Measurements from ENCODE around the gene ATOH7. TPM values are rescaled to one million over a fixed set of nuclear protein-coding genes. Genes with fewer than 3 reads are reported as not detected.
"Not testable (repeated sequence)": the region's sequence is repeated elsewhere in the genome, so short reads cannot be mapped to it uniquely, and the experiment has no call there.

ATOH7 gene
- not detected for total RNA-seq
- not detected for polyA plus RNA-seq

DNA sequence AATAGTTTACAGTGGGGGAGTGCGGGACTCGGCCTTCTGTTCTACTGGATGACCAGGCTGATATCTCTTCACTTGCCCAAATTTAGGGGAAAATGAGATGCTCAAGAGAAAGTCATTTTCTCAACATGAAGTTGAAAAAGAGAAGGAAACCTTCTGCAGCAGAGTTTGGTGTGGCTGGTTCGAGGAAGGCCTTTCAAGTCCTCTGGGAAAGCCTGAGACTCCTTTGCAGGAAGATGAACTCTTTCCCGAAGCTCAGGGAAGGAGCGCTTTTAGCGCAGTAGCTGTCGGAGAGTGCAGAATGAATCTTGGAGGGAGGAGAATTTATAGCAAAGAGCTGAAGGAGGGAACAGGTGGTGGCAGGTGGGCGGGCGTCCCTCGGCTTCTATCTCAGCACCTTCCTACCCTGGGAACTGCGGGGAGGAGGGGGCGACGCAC, at the start of gene ATOH7:
Gene ATOH7, minus strand, starts transcription at position 297 of the 435 bp plus-strand sequence. CDS start 436 bp downstream, outside the sequence.
- ChIA-PET POLR2A (no interaction called here), CTCF (no interaction called here)
- peaks cover 30 to 57% of the 10 kb centered on the region in 2 donors for H3K27me3 Mint-ChIP-seq
- Histone ChIP-seq H3K27ac (ENCODE audit: low read depth, low read length) (no peak within 1 kb of the TSS), H3K4me3 (ENCODE audit: low read length) (peak within 1 kb of the TSS; percentile 51), H3K4me1 (ENCODE audit: insufficient read depth, low read length) (no peaks in the 10 kb centered on the region), H3K9me3 (ENCODE audit: low read length) (no peaks in the 10 kb centered on the region), H3K36me3 (ENCODE audit: insufficient read depth, low read length) (no peaks in the 10 kb centered on the region), H3K27me3 (ENCODE audit: insufficient read depth, low read length, poor library complexity, severe bottlenecking) (peaks cover 21% of the 10 kb centered on the region)
- H3K27ac Mint-ChIP-seq, result peak within 1 kb of the TSS in 1 of 8 donors; percentile 7
- DNase-seq, result no peak
- H3K9me3 Mint-ChIP-seq, result no peaks in the 10 kb centered on the region
- peak within 1 kb of the TSS; percentile 38 to 77 (median 70) for H3K4me3 Mint-ChIP-seq
- peaks cover 5 to 13% (median 5%) of the 10 kb centered on the region in 3 donors for H3K4me1 Mint-ChIP-seq
- H3K36me3 Mint-ChIP-seq, result no peaks in the 10 kb centered on the region

DNA sequence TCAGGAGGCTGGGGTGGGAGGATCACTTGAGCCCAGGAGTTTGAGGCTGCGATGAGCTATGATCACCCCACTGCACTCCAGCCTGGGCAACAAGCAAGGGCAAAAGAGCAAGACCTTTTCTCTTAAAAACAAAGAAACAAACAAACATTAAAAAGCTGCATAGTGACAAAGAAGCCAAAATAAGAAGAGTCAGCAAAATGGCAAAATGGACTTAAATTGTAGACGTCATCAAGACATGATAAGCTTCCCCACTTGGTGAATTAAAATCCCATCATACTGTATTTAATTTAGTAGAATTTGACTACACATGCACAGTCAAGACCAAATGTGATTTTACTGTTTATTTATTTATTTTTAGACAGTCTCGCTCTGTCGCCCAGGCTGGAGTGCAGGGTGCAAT, 48.8 kb upstream of the ATOH7 start:
- no peaks in the 10 kb centered on the region for H3K27me3 Mint-ChIP-seq
- CTCF ChIA-PET, result no interaction called here
- H3K4me1 ChIP-seq (ENCODE audit: insufficient read depth, low read length), result no peaks in the 10 kb centered on the region
- H3K27ac Mint-ChIP-seq, result no peak overlapping the region
- no peak overlapping the region for H3K4me3 ChIP-seq (ENCODE audit: low read length)
- POLR2A ChIA-PET, result no interaction called here
- H3K27ac ChIP-seq (ENCODE audit: low read depth, low read length), result no peak overlapping the region
- H3K9me3 ChIP-seq (ENCODE audit: low read length), result no peaks in the 10 kb centered on the region
- no peaks in the 10 kb centered on the region for H3K36me3 ChIP-seq (ENCODE audit: insufficient read depth, low read length)
- H3K4me3 Mint-ChIP-seq, result no peak overlapping the region
- H3K36me3 Mint-ChIP-seq, result peaks cover 0 to 21% (median 0%) of the 10 kb centered on the region in 3 donors
- H3K9me3 Mint-ChIP-seq, result peaks cover 4 to 21% (median 18%) of the 10 kb centered on the region in 5 donors
- H3K27me3 ChIP-seq (ENCODE audit: insufficient read depth, low read length, poor library complexity, severe bottlenecking), result no peaks in the 10 kb centered on the region
- no peaks in the 10 kb centered on the region for H3K4me1 Mint-ChIP-seq
- DNase-seq, result no peak

DNA sequence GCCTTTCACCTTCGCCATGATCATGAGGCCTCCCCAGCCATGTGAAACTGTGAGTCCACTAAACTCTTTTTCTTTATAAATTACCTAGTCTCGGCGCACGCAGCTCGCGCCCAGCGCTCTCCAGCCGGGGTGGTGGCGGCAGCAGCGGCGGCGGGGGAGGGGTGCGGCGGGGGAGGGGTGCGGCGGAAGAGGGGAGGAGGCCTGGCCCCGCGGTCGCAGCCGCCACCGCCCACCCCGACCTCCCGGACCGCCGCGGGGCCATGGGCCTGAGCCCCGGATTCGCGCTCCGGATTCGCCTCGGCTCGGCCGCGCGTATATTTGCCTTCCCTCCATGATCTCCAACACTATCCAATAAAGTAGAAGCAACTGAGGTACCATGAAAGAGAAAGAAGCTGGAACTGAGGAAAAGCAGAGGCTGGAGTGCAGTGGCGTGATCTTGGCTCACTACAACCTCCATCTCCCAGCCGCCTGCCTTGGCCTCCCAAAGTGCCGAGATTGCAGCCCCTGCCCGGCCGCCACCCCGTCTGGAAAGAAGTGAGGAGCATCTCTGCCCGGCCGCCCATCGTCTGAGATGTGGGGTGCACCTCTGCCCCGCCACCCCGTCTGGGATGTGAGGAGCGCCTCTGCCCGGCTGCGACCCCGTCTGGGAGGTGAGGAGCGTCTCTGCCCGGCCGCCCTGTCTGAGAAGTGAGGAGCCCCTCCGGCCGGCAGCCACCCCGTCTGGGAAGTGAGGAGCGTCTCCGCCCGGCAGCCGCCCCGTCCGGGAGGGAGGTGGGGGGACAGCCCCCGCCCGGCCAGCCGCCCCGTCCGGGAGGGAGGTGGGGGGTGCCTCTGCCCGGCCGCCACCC, 47.2 kb upstream of the ATOH7 start:
- CTCF ChIA-PET; H3K4me3 ChIP-seq (ENCODE audit: low read length); H3K4me1 ChIP-seq (ENCODE audit: insufficient read depth, low read length); H3K36me3 ChIP-seq (ENCODE audit: insufficient read depth, low read length); H3K27ac ChIP-seq (ENCODE audit: low read depth, low read length); DNase-seq; H3K4me3 Mint-ChIP-seq; POLR2A ChIA-PET; H3K27ac Mint-ChIP-seq; H3K27me3 Mint-ChIP-seq; H3K4me1 Mint-ChIP-seq; H3K9me3 ChIP-seq (ENCODE audit: low read length); H3K27me3 ChIP-seq (ENCODE audit: insufficient read depth, low read length, poor library complexity, severe bottlenecking): not testable (repeated sequence)
- Mint-ChIP-seq H3K9me3 (peaks cover 4 to 21% (median 18%) of the 10 kb centered on the region in 5 donors), H3K36me3 (peaks cover 0 to 21% (median 0%) of the 10 kb centered on the region in 3 donors)

DNA sequence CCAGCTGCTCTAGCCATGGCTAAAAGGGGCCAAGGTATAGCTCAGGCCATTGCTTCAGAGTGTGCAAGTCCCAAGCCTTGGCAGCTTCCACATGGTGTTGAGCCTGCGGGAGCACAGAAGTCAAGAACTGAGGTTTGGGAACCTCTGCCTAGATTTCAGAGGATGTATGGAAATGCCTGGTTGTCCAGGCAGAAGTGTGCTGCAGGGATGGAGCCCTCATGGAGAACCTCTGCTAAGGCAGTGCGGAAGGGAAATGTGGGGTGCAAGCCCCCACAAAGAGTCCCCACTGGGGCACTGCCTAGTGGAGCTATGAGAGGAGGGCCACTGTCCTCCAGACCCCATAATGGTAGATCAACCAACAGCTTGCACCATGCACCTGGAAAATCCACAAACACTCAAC, 45.9 kb upstream of the ATOH7 start:
- H3K4me1 ChIP-seq (ENCODE audit: insufficient read depth, low read length); H3K4me3 ChIP-seq (ENCODE audit: low read length); POLR2A ChIA-PET; H3K27ac Mint-ChIP-seq; DNase-seq; H3K27me3 Mint-ChIP-seq; H3K27ac ChIP-seq (ENCODE audit: low read depth, low read length); H3K27me3 ChIP-seq (ENCODE audit: insufficient read depth, low read length, poor library complexity, severe bottlenecking); H3K9me3 ChIP-seq (ENCODE audit: low read length); H3K4me3 Mint-ChIP-seq; H3K4me1 Mint-ChIP-seq; H3K36me3 ChIP-seq (ENCODE audit: insufficient read depth, low read length); CTCF ChIA-PET: not testable (repeated sequence)
- Mint-ChIP-seq H3K9me3 (peaks cover 4 to 21% (median 18%) of the 10 kb centered on the region in 5 donors), H3K36me3 (peaks cover 0 to 21% (median 0%) of the 10 kb centered on the region in 3 donors)

DNA sequence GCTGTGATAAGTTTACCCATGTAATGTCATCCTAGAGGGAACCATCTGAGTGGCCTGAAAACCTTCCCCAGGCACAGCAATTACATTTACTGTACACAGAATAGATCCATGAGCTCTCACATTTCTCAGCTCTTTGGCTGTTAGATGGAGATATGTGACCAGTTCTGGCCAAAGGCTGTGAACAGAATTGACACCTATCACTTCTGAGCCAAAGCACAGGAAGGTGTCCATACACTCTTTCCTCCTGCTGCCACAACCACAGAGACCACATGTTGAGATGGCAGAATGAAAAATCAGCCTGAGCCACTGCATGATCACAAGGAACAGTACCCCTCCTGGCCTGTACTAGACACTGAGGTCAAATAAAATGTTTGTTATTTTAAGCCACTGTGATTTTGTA, 44.3 kb upstream of the ATOH7 start:
- H3K27ac ChIP-seq (ENCODE audit: low read depth, low read length), result no peak overlapping the region
- ChIA-PET POLR2A (no interaction called here), CTCF (no interaction called here)
- H3K4me1 ChIP-seq (ENCODE audit: insufficient read depth, low read length), result no peaks in the 10 kb centered on the region
- H3K27me3 ChIP-seq (ENCODE audit: insufficient read depth, low read length, poor library complexity, severe bottlenecking), result no peaks in the 10 kb centered on the region
- peaks cover 0 to 21% (median 0%) of the 10 kb centered on the region in 3 donors for H3K36me3 Mint-ChIP-seq
- DNase-seq, result no peak
- H3K4me3 ChIP-seq (ENCODE audit: low read length), result no peak overlapping the region
- peaks cover 0 to 8% of the 10 kb centered on the region in 2 donors for H3K27me3 Mint-ChIP-seq
- H3K4me1 Mint-ChIP-seq, result no peaks in the 10 kb centered on the region
- H3K4me3 Mint-ChIP-seq, result no peak overlapping the region
- H3K27ac Mint-ChIP-seq, result peak overlapping the region in 1 of 8 donors; percentile 31
- no peaks in the 10 kb centered on the region for H3K9me3 ChIP-seq (ENCODE audit: low read length)
- H3K36me3 ChIP-seq (ENCODE audit: insufficient read depth, low read length), result no peaks in the 10 kb centered on the region
- peaks cover 4 to 21% (median 18%) of the 10 kb centered on the region in 5 donors for H3K9me3 Mint-ChIP-seq

DNA sequence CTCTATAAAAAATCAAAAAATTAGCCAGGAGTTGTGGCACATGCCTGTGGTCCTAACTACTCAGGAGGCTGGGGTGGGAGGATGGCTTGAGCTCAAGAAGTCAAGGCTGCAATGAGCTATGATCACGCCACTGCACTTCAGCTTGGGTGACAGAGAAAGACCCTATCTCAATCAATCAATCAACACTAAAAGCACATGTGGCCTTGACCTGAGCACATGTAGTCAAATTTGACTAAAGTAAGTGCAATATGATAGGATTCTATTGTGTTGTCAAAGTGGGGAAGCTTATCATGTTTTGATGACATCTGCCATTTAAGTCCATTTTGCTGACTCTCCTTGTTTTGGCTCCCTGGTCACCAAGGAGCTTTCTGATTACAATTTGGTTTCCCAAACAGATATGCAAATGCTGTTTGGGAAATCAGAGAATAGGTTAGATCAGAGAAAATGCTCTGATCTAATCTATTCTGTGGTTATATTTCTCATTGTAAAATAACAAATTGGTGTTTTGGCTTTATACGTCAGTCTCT, 43.8 kb upstream of the ATOH7 start:
- ChIA-PET POLR2A (no interaction called here), CTCF (no interaction called here)
- no peaks in the 10 kb centered on the region for H3K9me3 ChIP-seq (ENCODE audit: low read length)
- peaks cover 0 to 21% (median 0%) of the 10 kb centered on the region in 3 donors for H3K36me3 Mint-ChIP-seq
- no peaks in the 10 kb centered on the region for H3K36me3 ChIP-seq (ENCODE audit: insufficient read depth, low read length)
- no peak overlapping the region for H3K4me3 ChIP-seq (ENCODE audit: low read length)
- H3K27me3 ChIP-seq (ENCODE audit: insufficient read depth, low read length, poor library complexity, severe bottlenecking), result no peaks in the 10 kb centered on the region
- peaks cover 0 to 13% of the 10 kb centered on the region in 2 donors for H3K27me3 Mint-ChIP-seq
- peaks cover 4 to 21% (median 20%) of the 10 kb centered on the region in 5 donors for H3K9me3 Mint-ChIP-seq
- H3K4me1 ChIP-seq (ENCODE audit: insufficient read depth, low read length), result no peaks in the 10 kb centered on the region
- DNase-seq, result no peak
- no peak overlapping the region for H3K27ac Mint-ChIP-seq
- H3K4me1 Mint-ChIP-seq, result no peaks in the 10 kb centered on the region
- H3K4me3 Mint-ChIP-seq, result no peak overlapping the region
- no peak overlapping the region for H3K27ac ChIP-seq (ENCODE audit: low read depth, low read length)

DNA sequence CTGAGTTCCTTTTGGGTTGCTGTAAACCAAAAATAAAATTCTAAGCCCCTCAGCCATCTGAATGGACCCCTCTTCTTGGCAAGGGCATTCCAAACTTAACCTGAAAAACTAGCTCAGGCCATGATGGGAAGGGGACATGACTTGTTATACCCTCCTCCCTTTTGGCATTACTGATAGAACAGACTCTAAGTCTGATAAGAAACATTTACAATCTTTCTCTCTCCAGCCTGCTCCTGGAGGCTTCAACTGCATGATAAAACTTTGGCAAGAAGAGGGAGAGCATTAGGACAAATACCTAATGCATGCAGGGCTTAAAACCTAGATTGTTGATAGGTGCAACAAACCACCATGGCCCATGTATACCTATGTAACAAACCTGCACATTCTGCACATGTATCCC, 40.9 kb upstream of the ATOH7 start:
- Mint-ChIP-seq H3K4me1 (no peaks in the 10 kb centered on the region), H3K36me3 (peaks cover 0 to 16% (median 0%) of the 10 kb centered on the region in 3 donors), H3K27me3 (peaks cover 7 to 18% of the 10 kb centered on the region in 2 donors), H3K9me3 (peaks cover 0 to 13% (median 10%) of the 10 kb centered on the region in 5 donors), H3K27ac (no peak overlapping the region), H3K4me3 (no peak overlapping the region)
- H3K36me3 ChIP-seq (ENCODE audit: insufficient read depth, low read length), result no peaks in the 10 kb centered on the region
- no peak overlapping the region for H3K27ac ChIP-seq (ENCODE audit: low read depth, low read length)
- no peak overlapping the region for H3K4me3 ChIP-seq (ENCODE audit: low read length)
- no peak for DNase-seq
- CTCF ChIA-PET, result no interaction called here
- H3K4me1 ChIP-seq (ENCODE audit: insufficient read depth, low read length), result no peaks in the 10 kb centered on the region
- POLR2A ChIA-PET, result no interaction called here
- H3K9me3 ChIP-seq (ENCODE audit: low read length), result no peaks in the 10 kb centered on the region
- no peaks in the 10 kb centered on the region for H3K27me3 ChIP-seq (ENCODE audit: insufficient read depth, low read length, poor library complexity, severe bottlenecking)

DNA sequence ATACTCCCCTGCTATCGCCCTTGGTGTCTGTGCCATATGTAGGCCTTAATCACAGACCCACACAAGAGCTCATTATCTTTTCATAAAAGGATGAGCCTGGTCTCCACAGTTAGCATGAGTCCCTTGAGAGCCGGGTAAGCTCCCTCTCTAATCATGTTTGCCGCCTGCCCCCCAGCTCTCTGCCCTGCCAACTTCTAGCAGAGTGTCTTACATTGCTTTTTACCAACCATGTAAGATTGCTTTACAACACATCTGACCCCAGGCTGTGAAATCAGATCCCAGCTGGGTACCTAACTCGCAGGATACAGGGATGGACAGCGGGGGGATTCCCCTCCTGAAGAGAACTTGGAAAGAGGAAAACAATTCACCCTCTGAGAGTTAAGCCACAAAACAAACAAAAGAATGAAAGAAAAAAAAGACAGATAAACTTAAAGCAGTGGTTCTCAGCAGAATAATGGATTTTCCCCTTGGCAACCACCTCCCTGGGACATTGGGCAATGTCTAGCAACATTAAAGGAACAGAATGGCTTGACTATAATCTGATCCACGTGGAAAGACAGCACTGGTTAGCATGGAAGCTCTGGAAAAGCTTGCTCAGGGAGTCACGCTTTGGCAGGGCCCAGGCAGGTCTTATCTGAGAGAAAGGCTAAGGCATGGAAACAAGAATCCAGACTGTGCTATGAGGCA, 39.4 kb upstream of the ATOH7 start:
- Histone ChIP-seq H3K27ac (ENCODE audit: low read depth, low read length) (no peak overlapping the region), H3K9me3 (ENCODE audit: low read length) (no peaks in the 10 kb centered on the region), H3K27me3 (ENCODE audit: insufficient read depth, low read length, poor library complexity, severe bottlenecking) (no peaks in the 10 kb centered on the region), H3K4me1 (ENCODE audit: insufficient read depth, low read length) (no peaks in the 10 kb centered on the region), H3K4me3 (ENCODE audit: low read length) (no peak overlapping the region), H3K36me3 (ENCODE audit: insufficient read depth, low read length) (no peaks in the 10 kb centered on the region)
- H3K4me3 Mint-ChIP-seq, result no peak overlapping the region
- H3K4me1 Mint-ChIP-seq, result no peaks in the 10 kb centered on the region
- DNase-seq, result no peak
- peaks cover 7 to 24% of the 10 kb centered on the region in 2 donors for H3K27me3 Mint-ChIP-seq
- POLR2A ChIA-PET, result no interaction called here
- peak overlapping the region in 1 of 8 donors; percentile 47 for H3K27ac Mint-ChIP-seq
- H3K36me3 Mint-ChIP-seq, result peaks cover 0 to 10% (median 0%) of the 10 kb centered on the region in 3 donors
- CTCF ChIA-PET, result no interaction called here
- peaks cover 0 to 4% (median 1%) of the 10 kb centered on the region in 5 donors for H3K9me3 Mint-ChIP-seq
